Measurements from ENCODE around the gene SLC22A17. TPM values are rescaled to one million over a fixed set of nuclear protein-coding genes. Genes with fewer than 3 reads are reported as not detected.

Gene SLC22A17
- total RNA-seq, 1 experiment from 2014 or later, result 5.9 TPM

- intact Hi-C loops (cut with micrococcal nuclease), result no loop called here
- Histone ChIP-seq H3K36me3 (ENCODE audit: control insufficient read depth in 1 of 2, insufficient read depth in 2 of 2, low read length in 2 of 2) (peaks cover 32 to 39% of the 10 kb centered on the region in 2 experiments), H3K9me2 (ENCODE audit: insufficient read depth) (no peaks in the 10 kb centered on the region), H3K4me2 (ENCODE audit: low read length) (no peak overlapping the region), H3K4me3 (replicated peaks in 1 of 2; ENCODE audit: low read depth in 1 of 2, low read length in 2 of 2) (no peak overlapping the region), H3K79me2 (ENCODE audit: insufficient read depth, low read length) (peaks cover 60% of the 10 kb centered on the region), H3K27ac (ENCODE audit: low read depth, low read length) (no peak overlapping the region), H3K9me3 (ENCODE audit: control insufficient read depth in 1 of 2, insufficient read depth in 1 of 2, low read depth in 1 of 2, low read length in 2 of 2) (no peaks in the 10 kb centered on the region), H3K27me3 (ENCODE audit: insufficient read depth, low read length) (no peaks in the 10 kb centered on the region), H3K9ac (ENCODE audit: low read length) (no peak overlapping the region), H4K20me1 (ENCODE audit: insufficient read depth) (no peaks in the 10 kb centered on the region), H2AFZ (ENCODE audit: low read depth, low read length, poor library complexity, severe bottlenecking) (no peak overlapping the region), H3K4me1 (ENCODE audit: control insufficient read depth in 1 of 2, insufficient read depth in 2 of 2, low read length in 2 of 2) (peaks cover 16 to 22% of the 10 kb centered on the region in 2 experiments; a peak in 3 of 4 replicates)
- ChIA-PET RAD21 (ENCODE audit: low non-redundant PET in 1 of 2, low total read pairs in 2 of 2, uncharacterized antibody in 2 of 2, unreplicated experiment in 2 of 2) (no interaction called here), POLR2A (interaction anchor here (1.3 kb wide), 1 partner anchor 11 kb away, joined by 8 read pairs; the partner anchor contains the start of gene PABPN1), CTCF (no interaction called here)
- no peak for TF ChIP-seq ZBTB33 (IDR thresholded peaks at IDR 0.05; ENCODE audit: extremely low read depth, insufficient replicate concordance, low read length)
- TF ChIP-seq SP1 (IDR thresholded peaks at IDR 0.05; ENCODE audit: low read depth), result no peak
- no peak for TF ChIP-seq JUND (IDR thresholded peaks at IDR 0.05)
- TF ChIP-seq, protein P1, sequence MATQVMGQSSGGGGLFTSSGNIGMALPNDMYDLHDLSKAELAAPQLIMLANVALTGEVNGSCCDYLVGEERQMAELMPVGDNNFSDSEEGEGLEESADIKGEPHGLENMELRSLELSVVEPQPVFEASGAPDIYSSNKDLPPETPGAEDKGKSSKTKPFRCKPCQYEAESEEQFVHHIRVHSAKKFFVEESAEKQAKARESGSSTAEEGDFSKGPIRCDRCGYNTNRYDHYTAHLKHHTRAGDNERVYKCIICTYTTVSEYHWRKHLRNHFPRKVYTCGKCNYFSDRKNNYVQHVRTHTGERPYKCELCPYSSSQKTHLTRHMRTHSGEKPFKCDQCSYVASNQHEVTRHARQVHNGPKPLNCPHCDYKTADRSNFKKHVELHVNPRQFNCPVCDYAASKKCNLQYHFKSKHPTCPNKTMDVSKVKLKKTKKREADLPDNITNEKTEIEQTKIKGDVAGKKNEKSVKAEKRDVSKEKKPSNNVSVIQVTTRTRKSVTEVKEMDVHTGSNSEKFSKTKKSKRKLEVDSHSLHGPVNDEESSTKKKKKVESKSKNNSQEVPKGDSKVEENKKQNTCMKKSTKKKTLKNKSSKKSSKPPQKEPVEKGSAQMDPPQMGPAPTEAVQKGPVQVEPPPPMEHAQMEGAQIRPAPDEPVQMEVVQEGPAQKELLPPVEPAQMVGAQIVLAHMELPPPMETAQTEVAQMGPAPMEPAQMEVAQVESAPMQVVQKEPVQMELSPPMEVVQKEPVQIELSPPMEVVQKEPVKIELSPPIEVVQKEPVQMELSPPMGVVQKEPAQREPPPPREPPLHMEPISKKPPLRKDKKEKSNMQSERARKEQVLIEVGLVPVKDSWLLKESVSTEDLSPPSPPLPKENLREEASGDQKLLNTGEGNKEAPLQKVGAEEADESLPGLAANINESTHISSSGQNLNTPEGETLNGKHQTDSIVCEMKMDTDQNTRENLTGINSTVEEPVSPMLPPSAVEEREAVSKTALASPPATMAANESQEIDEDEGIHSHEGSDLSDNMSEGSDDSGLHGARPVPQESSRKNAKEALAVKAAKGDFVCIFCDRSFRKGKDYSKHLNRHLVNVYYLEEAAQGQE (IDR thresholded peaks at IDR 0.05; ENCODE audit: low read depth), result no peak
- TF ChIP-seq TCF7L2 (IDR thresholded peaks at IDR 0.05; ENCODE audit: borderline replicate concordance, extremely low read depth, insufficient read depth, insufficient read length), result no peak
- no peak for TF ChIP-seq FOSL1 (IDR thresholded peaks at IDR 0.05; ENCODE audit: low read depth)
- TF ChIP-seq EZH2 (IDR thresholded peaks at IDR 0.05), result no peak
- TF ChIP-seq SRF (IDR thresholded peaks at IDR 0.05; ENCODE audit: low read depth), result no peak
- no peak for TF ChIP-seq CBX3 (IDR thresholded peaks at IDR 0.05; ENCODE audit: low read depth)
- DNase-seq (ENCODE audit: low read depth, low spot score) (no peak), ATAC-seq (no peak)
- BruUV-seq (replicated peaks), result no TSS peak
These were observed 42.1 kb downstream of the SLC22A17 start for GRCh38 chr14:23310546-23310945.
